Esophagus muscularis mucosa (tissue), 4 donors: ENCODE data around the gene DLEU7. TPM values are rescaled to one million over a fixed set of nuclear protein-coding genes. Genes with fewer than 3 reads are reported as not detected.

Experiments
- DNase-seq: peaks from one replicate; pipeline ENCODE4 v3.0.0-alpha.2; 2017; ENCODE audit errors: extremely low spot score
- H3K27ac ChIP-seq, 4 donors: fragments of 200-600 bp; sonication (generic); replicated peaks in 1 of 4; 1 replicate in 3 of 4; 2 replicates in 1 of 4; pipeline ENCODE4 v1.5.1; 2016 to 2019; ENCODE audit warnings: mild to moderate bottlenecking in 1 of 4
- H3K27me3 ChIP-seq, 4 donors: fragments of 200-600 bp; sonication (generic); one replicate each; pipeline versions ENCODE4 v1.5.1 to v1.6.0; 2016 to 2019
- H3K36me3 ChIP-seq, 4 donors: fragments of 200-600 bp; sonication (generic); one replicate each; pipeline ENCODE4 v1.5.1; 2016 to 2019
- H3K4me1 ChIP-seq, 4 donors: fragments of 200-600 bp; sonication (generic); one replicate each; pipeline ENCODE4 v1.5.1; 2016 to 2019
- H3K4me3 ChIP-seq, 4 donors: fragments of 200-600 bp; sonication (generic); 1 replicate in 2 of 4; 2 replicates in 2 of 4; pipeline ENCODE4 v1.5.1; 2016 to 2019; ENCODE audit warnings: mild to moderate bottlenecking in 4 of 4, moderate library complexity in 1 of 4
- H3K9me3 ChIP-seq, 4 donors: fragments of 200-600 bp; sonication (generic); 1 replicate in 3 of 4; 2 replicates in 1 of 4; pipeline ENCODE4 v1.5.1; 2016 to 2019
- CTCF ChIP-seq, 3 experiments: fragments of 200-600 bp in 2 of 3; fragments of 450-650 bp in 1 of 3; sonication (generic) in 2 of 3; IDR thresholded peaks; one replicate each; pipeline ENCODE4 v1.5.1; 2017 to 2019; ENCODE audit warnings: antibody characterized with exemption in 3 of 3, mild to moderate bottlenecking in 2 of 3, moderate library complexity in 1 of 3
- EP300 ChIP-seq: sonication (generic); formaldehyde crosslinking; IDR thresholded peaks from one replicate; pipeline ENCODE4 v1.6.1; 2017; ENCODE audit warnings: antibody characterized with exemption
- POLR2A ChIP-seq: fragments of 450-650 bp; IDR thresholded peaks from one replicate; pipeline ENCODE4 v1.6.1; 2017; ENCODE audit warnings: antibody characterized with exemption, moderate library complexity, mild to moderate bottlenecking, low read depth
- POLR2AphosphoS5 ChIP-seq, 2 donors: sonication (generic); formaldehyde crosslinking; IDR thresholded peaks; one replicate each; pipeline ENCODE4 v1.6.1; 2017; ENCODE audit warnings: antibody characterized with exemption in 2 of 2
- WGBS: methylation state at CpG from one replicate; pipeline ENCODE4 v1.1.5; 2018; 5-methylcytosine and 5-hydroxymethylcytosine counted together
- intact Hi-C: fragments of 100-400 bp; cut with DNase I; formaldehyde crosslinking; loops from one replicate; pipeline ENCODE4 v1.15.1; 2023
- total RNA-seq, 4 donors: library from RNA; depleted of rRNA; stranded (reverse); fragments of >200 nt; gene quantifications; one replicate each; pipeline versions ENCODE4 v1.1.0 to v1.2.1, GENCODE V29; 2016

The DLEU7 gene
- total RNA-seq, 4 donors from 2014 or later = 0.17 to 0.42 TPM; not detected in 2

GRCh38 chr13:50787316-50788195, 55.9 kb downstream of the DLEU7 start:
- intact Hi-C loops = no loop called here
- 93% methylated on average over 8 of the region's 8 CpGs for WGBS

GRCh38 chr13:50783717-50784290, 59.7 kb downstream of the DLEU7 start:
- TF ChIP-seq CTCF (IDR thresholded peaks at IDR 0.05) (no peak), EP300 (no peak), POLR2AphosphoS5 (IDR thresholded peaks at IDR 0.05) (no peak), POLR2A (no peak)
- intact Hi-C loops = no loop called here
- H3K9me3 ChIP-seq = no peaks in the 10 kb centered on the region
- no peaks in the 10 kb centered on the region for H3K36me3 ChIP-seq
- no peaks in the 10 kb centered on the region for H3K4me1 ChIP-seq
- H3K4me3 ChIP-seq = no peak overlapping the region
- no peak overlapping the region for H3K27ac ChIP-seq
- H3K27me3 ChIP-seq = no peaks in the 10 kb centered on the region
- WGBS = 83% methylated on average over 6 of the region's 6 CpGs
- DNase-seq = no peak

More at GRCh38 chr13:50787316-50788195, 55.9 kb downstream of the DLEU7 start:
- Histone ChIP-seq H3K4me3 (no peak overlapping the region), H3K9me3 (no peaks in the 10 kb centered on the region), H3K27ac (no peak overlapping the region), H3K36me3 (no peaks in the 10 kb centered on the region), H3K4me1 (no peaks in the 10 kb centered on the region), H3K27me3 (no peaks in the 10 kb centered on the region)
- DNase-seq = peak; percentile 81
- TF ChIP-seq POLR2AphosphoS5 (IDR thresholded peaks at IDR 0.05) (no peak), POLR2A (no peak), CTCF (IDR thresholded peaks at IDR 0.05) (no peak), EP300 (no peak)

GRCh38 chr13:50783066-50783465, 60.4 kb downstream of the DLEU7 start:
- H3K4me1 ChIP-seq = no peaks in the 10 kb centered on the region
- 83% methylated on average over 2 of the region's 2 CpGs for WGBS
- TF ChIP-seq EP300 = no peak
- TF ChIP-seq POLR2A = no peak
- no peak for TF ChIP-seq CTCF (IDR thresholded peaks at IDR 0.05)
- TF ChIP-seq POLR2AphosphoS5 (IDR thresholded peaks at IDR 0.05) = no peak
- intact Hi-C loops = no loop called here
- no peaks in the 10 kb centered on the region for H3K36me3 ChIP-seq
- H3K27ac ChIP-seq = no peak overlapping the region
- H3K4me3 ChIP-seq = no peak overlapping the region
- no peak for DNase-seq
- H3K9me3 ChIP-seq = no peaks in the 10 kb centered on the region
- no peaks in the 10 kb centered on the region for H3K27me3 ChIP-seq

GRCh38 chr13:50780201-50781015, 63.1 kb downstream of the DLEU7 start:
- H3K4me3 ChIP-seq = no peak overlapping the region
- intact Hi-C loops = no loop called here
- H3K27me3 ChIP-seq = no peaks in the 10 kb centered on the region
- H3K4me1 ChIP-seq = no peaks in the 10 kb centered on the region
- H3K9me3 ChIP-seq = peaks cover 0 to 6% (median 1%) of the 10 kb centered on the region in 4 donors
- H3K36me3 ChIP-seq = no peaks in the 10 kb centered on the region
- no peak for DNase-seq
- no peak for TF ChIP-seq EP300
- no peak for TF ChIP-seq POLR2AphosphoS5 (IDR thresholded peaks at IDR 0.05)
- TF ChIP-seq POLR2A = no peak
- no peak for TF ChIP-seq CTCF (IDR thresholded peaks at IDR 0.05)
- WGBS = 77% methylated on average over 9 of the region's 9 CpGs
- H3K27ac ChIP-seq = no peak overlapping the region
